ENCODE data around the gene RNF32. TPM values are rescaled to one million over a fixed set of nuclear protein-coding genes. Genes with fewer than 3 reads are reported as not detected.

RNF32 gene
- total RNA-seq, 1 experiment from 2014 or later = 2.2 TPM

DNA sequence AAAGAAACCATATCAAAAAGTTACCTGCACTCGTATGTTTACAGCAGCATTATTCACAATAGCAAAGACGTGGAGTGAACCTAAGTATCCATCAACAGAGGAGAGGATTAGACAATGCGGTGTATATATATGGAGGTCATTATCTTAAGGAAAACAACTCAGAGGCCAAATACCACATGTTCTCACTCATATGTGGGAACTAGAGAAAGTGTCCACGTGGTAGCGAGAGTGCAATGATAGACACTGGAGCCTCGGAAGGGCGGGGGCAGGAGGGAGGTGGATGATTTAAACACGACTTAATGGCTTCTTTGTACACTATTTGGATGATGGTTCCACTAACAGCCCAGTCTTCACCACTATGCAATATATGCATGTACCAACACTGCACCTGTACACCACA is 40.1 kb upstream of the RNF32 start:
- TF ChIP-seq, protein P1, sequence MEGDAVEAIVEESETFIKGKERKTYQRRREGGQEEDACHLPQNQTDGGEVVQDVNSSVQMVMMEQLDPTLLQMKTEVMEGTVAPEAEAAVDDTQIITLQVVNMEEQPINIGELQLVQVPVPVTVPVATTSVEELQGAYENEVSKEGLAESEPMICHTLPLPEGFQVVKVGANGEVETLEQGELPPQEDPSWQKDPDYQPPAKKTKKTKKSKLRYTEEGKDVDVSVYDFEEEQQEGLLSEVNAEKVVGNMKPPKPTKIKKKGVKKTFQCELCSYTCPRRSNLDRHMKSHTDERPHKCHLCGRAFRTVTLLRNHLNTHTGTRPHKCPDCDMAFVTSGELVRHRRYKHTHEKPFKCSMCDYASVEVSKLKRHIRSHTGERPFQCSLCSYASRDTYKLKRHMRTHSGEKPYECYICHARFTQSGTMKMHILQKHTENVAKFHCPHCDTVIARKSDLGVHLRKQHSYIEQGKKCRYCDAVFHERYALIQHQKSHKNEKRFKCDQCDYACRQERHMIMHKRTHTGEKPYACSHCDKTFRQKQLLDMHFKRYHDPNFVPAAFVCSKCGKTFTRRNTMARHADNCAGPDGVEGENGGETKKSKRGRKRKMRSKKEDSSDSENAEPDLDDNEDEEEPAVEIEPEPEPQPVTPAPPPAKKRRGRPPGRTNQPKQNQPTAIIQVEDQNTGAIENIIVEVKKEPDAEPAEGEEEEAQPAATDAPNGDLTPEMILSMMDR (conservative IDR thresholded peaks at IDR 0.05) = no peak
- TF ChIP-seq EZH2 (IDR thresholded peaks at IDR 0.05; ENCODE audit: low read depth) = no peak
- H4K20me1 ChIP-seq (ENCODE audit: insufficient read depth) = no peaks in the 10 kb centered on the region
- peaks cover 67% of the 10 kb centered on the region for H3K27me3 ChIP-seq (ENCODE audit: insufficient read depth, low read depth)
- H2AFZ ChIP-seq = no peak overlapping the region
- no peaks in the 10 kb centered on the region for H3K79me2 ChIP-seq (ENCODE audit: low read depth)
- H3K4me1 ChIP-seq (replicated peaks; ENCODE audit: insufficient read depth) = no peaks in the 10 kb centered on the region
- H3K36me3 ChIP-seq (ENCODE audit: low read depth) = no peaks in the 10 kb centered on the region
- no peak overlapping the region for H3K4me2 ChIP-seq
- no peaks in the 10 kb centered on the region for H3K9me3 ChIP-seq (ENCODE audit: insufficient read depth, low read depth)
- ChIA-PET CTCF (no interaction called here), POLR2A (ENCODE audit: unreplicated experiment) (no interaction called here)
- no peak overlapping the region for H3K27ac ChIP-seq
- no peaks in the 10 kb centered on the region for H3F3A ChIP-seq (ENCODE audit: insufficient read depth, low read depth)
- no TSS peak for BruUV-seq (replicated peaks)
- no peak for DNase-seq
- intact Hi-C loops (cut with micrococcal nuclease; ENCODE audit: unreplicated experiment) = no loop called here
- H3K9me2 ChIP-seq (ENCODE audit: insufficient read depth) = no peaks in the 10 kb centered on the region
- no peak overlapping the region for H3K4me3 ChIP-seq

DNA sequence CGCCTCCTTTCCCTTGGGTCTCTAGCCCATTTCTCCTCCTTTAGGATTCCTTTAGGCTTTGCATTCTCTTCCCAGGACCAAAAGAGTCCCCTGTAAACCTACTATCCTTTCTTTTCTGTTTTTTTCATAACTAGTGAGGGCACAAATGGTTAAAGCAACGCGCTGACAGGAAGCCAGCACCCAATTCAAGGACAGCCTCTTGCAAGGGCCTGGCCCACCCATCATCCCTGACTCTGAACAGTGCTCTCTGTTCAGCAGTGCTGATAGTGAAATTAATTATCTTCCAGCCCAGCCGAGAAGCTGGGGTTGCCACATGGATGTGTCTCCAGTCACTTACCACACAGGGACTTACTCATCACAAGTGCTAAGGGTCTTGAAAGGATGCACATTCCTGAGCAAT is 38.3 kb upstream of the RNF32 start:
- Histone ChIP-seq H2AFZ (no peak overlapping the region), H3K27me3 (ENCODE audit: insufficient read depth, low read depth) (peaks cover 69% of the 10 kb centered on the region), H3K4me2 (no peak overlapping the region), H3K4me3 (no peak overlapping the region), H3F3A (ENCODE audit: insufficient read depth, low read depth) (no peaks in the 10 kb centered on the region), H3K9me3 (ENCODE audit: insufficient read depth, low read depth) (no peaks in the 10 kb centered on the region), H3K4me1 (replicated peaks; ENCODE audit: insufficient read depth) (no peaks in the 10 kb centered on the region), H3K27ac (no peak overlapping the region), H3K79me2 (ENCODE audit: low read depth) (no peaks in the 10 kb centered on the region), H3K9me2 (ENCODE audit: insufficient read depth) (no peaks in the 10 kb centered on the region), H4K20me1 (ENCODE audit: insufficient read depth) (no peaks in the 10 kb centered on the region), H3K36me3 (ENCODE audit: low read depth) (no peaks in the 10 kb centered on the region)
- POLR2A ChIA-PET (ENCODE audit: unreplicated experiment) = no interaction called here
- CTCF ChIA-PET = no interaction called here
- TF ChIP-seq, protein P1 (conservative IDR thresholded peaks at IDR 0.05) = no peak
- TF ChIP-seq EZH2 (IDR thresholded peaks at IDR 0.05; ENCODE audit: low read depth) = no peak
- BruUV-seq (replicated peaks) = no TSS peak
- intact Hi-C loops (cut with micrococcal nuclease; ENCODE audit: unreplicated experiment) = no loop called here
- DNase-seq = no peak

DNA sequence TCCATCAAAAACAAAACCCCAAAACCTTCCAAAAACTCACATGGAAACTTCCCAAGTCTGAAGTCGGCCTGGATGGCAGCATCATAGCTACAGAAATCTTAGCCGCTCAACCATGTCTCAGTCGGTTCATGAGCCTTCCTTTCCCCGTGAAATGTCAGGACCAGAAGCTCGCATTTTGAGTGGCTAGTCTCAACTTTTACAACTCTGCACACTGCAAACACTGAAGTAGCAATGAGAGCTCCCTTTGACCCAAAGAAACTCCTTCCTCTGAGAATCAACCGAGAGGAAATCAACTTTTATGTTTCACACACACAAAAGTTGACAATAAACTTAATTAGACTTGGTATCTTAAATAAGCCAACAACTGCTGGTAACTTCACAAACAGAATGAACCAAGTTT is 37.6 kb upstream of the RNF32 start:
- H3K36me3 ChIP-seq (ENCODE audit: low read depth) = no peaks in the 10 kb centered on the region
- intact Hi-C loops (cut with micrococcal nuclease; ENCODE audit: unreplicated experiment) = no loop called here
- H3K27ac ChIP-seq = no peak overlapping the region
- peaks cover 69% of the 10 kb centered on the region for H3K27me3 ChIP-seq (ENCODE audit: insufficient read depth, low read depth)
- ChIA-PET CTCF (no interaction called here), POLR2A (ENCODE audit: unreplicated experiment) (no interaction called here)
- H2AFZ ChIP-seq = no peak overlapping the region
- no peaks in the 10 kb centered on the region for H3K9me2 ChIP-seq (ENCODE audit: insufficient read depth)
- H3K4me1 ChIP-seq (replicated peaks; ENCODE audit: insufficient read depth) = no peaks in the 10 kb centered on the region
- no peak for DNase-seq
- H3K4me3 ChIP-seq = no peak overlapping the region
- TF ChIP-seq EZH2 (IDR thresholded peaks at IDR 0.05; ENCODE audit: low read depth) = no peak
- TF ChIP-seq, protein P1 (conservative IDR thresholded peaks at IDR 0.05) = no peak
- H4K20me1 ChIP-seq (ENCODE audit: insufficient read depth) = no peaks in the 10 kb centered on the region
- no TSS peak for BruUV-seq (replicated peaks)
- H3K4me2 ChIP-seq = no peak overlapping the region
- no peaks in the 10 kb centered on the region for H3F3A ChIP-seq (ENCODE audit: insufficient read depth, low read depth)
- no peaks in the 10 kb centered on the region for H3K79me2 ChIP-seq (ENCODE audit: low read depth)
- H3K9me3 ChIP-seq (ENCODE audit: insufficient read depth, low read depth) = no peaks in the 10 kb centered on the region

Data from PC-9 (cell line).